GM21529 (cell line): ENCODE measurements around the gene PACRG.

Source experiments
- ATAC-seq: cut with Tn5 transposase; IDR thresholded peaks from one replicate; pipeline ENCODE4 v1.9.1; 2021; ENCODE audit not compliant: unreplicated experiment

The PACRG gene

GRCh38 chr6:163066200-163066599 lies 338.4 kb downstream of the PACRG start:
- no peak for ATAC-seq

- no peak for ATAC-seq
These were observed 349.4 kb downstream of the PACRG start for GRCh38 chr6:163077134-163077533.

GRCh38 chr6:163078712-163079111 lies 350.9 kb downstream of the PACRG start:
- ATAC-seq = no peak

GRCh38 chr6:163080228-163080627 lies 352.5 kb downstream of the PACRG start:
- no peak for ATAC-seq

GRCh38 chr6:163083141-163083540 lies 355.4 kb downstream of the PACRG start:
- no peak for ATAC-seq

- no peak for ATAC-seq
These were observed 357.7 kb downstream of the PACRG start for GRCh38 chr6:163085426-163085825.

GRCh38 chr6:163085861-163086623 lies 358.3 kb downstream of the PACRG start:
- ATAC-seq = no peak

- no peak for ATAC-seq
These were observed 358.8 kb downstream of the PACRG start for GRCh38 chr6:163086624-163086920.

- no peak for ATAC-seq
These were observed 360.2 kb downstream of the PACRG start for GRCh38 chr6:163087981-163088380.

GRCh38 chr6:163092876-163093275 lies 365.1 kb downstream of the PACRG start:
- no peak for ATAC-seq

GRCh38 chr6:163094881-163095280 lies 367.1 kb downstream of the PACRG start:
- no peak for ATAC-seq

GRCh38 chr6:163095401-163095800 lies 367.6 kb downstream of the PACRG start:
- ATAC-seq = no peak

- ATAC-seq = no peak
These were observed 371.2 kb downstream of the PACRG start for GRCh38 chr6:163098827-163099479.

- ATAC-seq = no peak
These were observed 371.9 kb downstream of the PACRG start for GRCh38 chr6:163099621-163100171.

- ATAC-seq = no peak
These were observed 372.5 kb downstream of the PACRG start for GRCh38 chr6:163100259-163100658.

- ATAC-seq = no peak
These were observed 385.7 kb downstream of the PACRG start for GRCh38 chr6:163113358-163113962.

- no peak for ATAC-seq
These were observed 391.2 kb downstream of the PACRG start for GRCh38 chr6:163118941-163119340.

- no peak for ATAC-seq
These were observed 392.4 kb downstream of the PACRG start for GRCh38 chr6:163120223-163120622.

- no peak for ATAC-seq
These were observed 393.5 kb downstream of the PACRG start for GRCh38 chr6:163121270-163121669.

- ATAC-seq = no peak
These were observed 394.6 kb downstream of the PACRG start for GRCh38 chr6:163122365-163122764.

GRCh38 chr6:163123098-163123497 lies 395.3 kb downstream of the PACRG start:
- ATAC-seq = no peak

- ATAC-seq = no peak
These were observed 399.0 kb downstream of the PACRG start for GRCh38 chr6:163126741-163127140.
